ENCODE results near the gene CDA. TPM values are rescaled to one million over a fixed set of nuclear protein-coding genes. Genes with fewer than 3 reads are reported as not detected.

CDA gene
- total RNA-seq, 1 donor from 2014 or later: 2.1 TPM

DNA sequence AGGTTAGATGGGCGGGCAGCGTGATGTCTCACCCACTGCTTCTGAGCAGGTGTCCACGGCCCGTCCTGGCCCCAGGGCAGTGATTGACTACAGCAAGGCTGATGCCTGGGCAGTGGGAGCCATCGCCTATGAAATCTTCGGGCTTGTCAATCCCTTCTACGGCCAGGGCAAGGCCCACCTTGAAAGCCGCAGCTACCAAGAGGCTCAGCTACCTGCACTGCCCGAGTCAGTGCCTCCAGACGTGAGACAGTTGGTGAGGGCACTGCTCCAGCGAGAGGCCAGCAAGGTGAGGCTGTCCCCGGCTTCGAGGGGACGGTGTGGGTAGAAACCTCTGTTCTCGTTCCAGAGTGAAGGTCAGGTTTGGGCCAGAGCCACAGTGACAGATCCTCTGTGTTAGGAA, 60.0 kb downstream of the CDA start:
- DNase-seq: no peak

DNA sequence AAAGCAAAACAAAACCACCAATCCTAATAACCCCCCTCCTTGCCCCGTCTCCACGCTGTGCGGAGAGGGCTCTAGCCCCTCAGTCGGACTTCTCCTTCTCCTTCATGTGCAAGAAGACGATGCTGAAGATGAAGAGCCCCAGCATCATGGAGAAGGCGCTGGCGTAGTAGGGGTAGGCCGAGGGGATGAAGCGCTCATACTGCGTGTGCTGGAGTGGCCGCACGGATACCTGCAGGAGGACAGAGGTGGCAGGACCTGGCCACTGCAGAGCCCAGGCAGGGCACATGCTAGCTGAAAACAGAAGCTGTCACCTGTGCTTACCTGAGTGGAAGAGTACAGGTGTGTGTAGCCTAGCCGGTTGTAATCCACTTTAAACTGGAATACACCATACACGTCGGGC, 63.4 kb downstream of the CDA start:
- DNase-seq: no peak

DNA sequence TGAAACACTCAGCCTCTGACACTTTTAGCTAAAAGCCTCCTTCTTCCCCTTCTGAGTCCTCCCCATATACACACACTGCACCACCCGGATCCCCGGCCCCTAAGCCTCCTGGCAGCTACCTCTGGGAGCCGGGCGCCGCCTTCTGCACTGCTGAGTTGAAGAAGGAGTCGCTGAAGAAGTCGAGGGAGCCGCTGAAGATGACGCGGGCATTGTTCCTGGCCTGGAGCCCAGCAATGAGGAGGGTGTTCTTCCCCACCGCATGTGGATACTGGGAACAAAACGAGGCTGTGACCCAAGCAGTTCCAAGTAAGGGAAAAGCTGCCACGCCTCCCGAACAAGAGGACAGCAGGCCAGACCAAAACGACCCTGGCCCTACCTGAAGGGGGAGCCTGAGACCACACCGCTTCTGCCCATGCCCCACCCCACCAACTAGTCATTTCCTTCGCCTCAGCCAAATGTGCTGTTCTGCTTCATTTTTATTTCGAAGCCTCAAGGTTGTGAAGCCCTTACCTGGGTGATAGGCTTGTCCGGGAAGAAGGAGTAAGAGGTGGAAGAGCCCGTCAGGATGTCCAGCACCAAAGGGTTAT, 65.3 kb downstream of the CDA start:
- no peak for DNase-seq

DNA sequence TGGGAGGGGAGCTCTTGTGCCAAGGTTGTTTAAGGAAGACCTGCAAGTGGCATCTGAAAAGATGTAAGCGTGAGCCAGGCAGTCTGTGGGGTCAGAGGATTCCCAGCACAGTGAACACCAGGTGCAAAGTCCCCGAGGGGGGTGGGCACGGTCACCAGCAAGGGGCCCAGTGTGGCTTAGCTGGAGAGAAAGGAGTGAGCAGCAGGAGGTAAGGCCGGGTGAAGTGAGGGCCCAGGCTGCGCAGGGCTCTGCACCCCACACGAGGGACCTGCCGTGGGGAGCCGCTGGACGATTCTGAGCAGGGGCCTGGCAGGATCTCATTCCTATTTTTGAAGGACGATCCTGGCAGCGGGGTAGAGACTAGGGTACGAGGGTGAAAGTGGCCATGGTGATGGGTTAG, 68.1 kb downstream of the CDA start:
- DNase-seq: no peak

DNA sequence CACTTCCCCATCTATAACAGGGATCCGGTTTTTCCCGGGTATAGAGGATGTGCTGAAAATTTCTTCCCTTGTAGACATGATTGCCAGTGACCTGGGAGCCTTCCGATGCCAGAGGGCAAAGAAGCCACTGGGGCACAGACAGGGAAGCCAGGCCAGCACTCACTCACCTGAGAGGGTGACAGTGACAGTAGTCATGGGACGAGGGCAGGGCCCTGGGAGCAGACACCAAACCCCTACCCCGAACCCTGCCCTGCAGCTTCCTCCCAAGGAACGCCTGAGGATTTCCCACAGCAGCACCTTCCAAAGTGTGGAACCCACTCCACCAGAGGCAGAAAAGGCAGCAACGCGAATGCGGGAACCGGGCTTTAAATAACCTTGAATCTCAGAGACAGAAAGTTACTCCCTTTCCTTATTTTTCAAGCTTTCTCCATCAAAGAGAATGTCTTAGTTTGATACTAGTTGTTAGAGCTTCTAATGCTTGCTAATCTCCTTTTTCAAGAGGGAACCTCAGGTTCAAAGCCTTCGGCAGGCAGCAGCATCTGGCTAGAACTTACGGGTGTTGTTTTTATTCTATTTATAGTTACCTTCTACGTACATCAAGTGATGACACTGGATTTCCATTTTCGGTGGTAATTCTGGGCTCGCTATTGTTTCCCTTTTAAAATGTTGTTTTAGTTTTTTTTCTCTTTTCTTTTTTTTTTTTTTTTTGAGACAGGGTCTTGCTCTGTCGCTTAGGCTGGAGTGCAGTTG, 69.4 kb downstream of the CDA start:
- DNase-seq: no peak

DNA sequence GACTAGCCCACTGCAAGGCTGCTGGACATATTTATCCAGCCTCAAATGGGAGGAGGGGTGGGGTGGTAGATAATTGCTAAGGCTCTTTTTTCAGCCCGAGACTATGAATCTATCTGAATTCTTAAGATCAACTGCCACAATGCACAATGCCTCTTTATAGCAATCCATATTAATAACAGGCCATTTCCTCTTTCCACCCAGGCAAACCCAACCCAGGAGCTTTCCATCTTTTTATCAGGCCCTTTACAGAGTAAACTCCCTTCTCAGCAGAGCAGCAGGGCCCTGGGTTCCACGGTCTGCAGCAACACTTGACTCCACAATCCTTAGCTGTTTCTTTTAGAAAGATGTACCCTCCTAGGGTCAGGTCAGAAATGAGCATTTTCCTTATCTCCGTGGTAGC, 71.5 kb downstream of the CDA start:
- DNase-seq: no peak

DNA sequence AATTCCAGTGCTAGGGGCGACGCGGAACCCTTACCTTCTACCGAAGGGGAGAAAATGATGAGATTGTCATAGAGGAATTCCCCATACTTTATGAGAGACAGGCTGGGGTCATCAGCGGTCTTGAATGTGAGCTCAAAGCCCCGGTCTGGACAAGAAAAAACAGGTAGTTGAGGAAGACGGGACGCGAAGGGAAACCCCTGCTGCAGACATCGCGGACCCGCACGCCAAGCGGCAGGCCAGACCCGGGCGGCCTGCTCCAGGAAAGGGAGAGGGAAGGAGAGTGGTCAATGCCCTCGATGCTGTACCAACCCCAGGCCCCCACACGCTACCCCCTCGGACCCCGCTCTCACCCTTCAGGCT, 71.9 kb downstream of the CDA start:
- no peak for DNase-seq

DNA sequence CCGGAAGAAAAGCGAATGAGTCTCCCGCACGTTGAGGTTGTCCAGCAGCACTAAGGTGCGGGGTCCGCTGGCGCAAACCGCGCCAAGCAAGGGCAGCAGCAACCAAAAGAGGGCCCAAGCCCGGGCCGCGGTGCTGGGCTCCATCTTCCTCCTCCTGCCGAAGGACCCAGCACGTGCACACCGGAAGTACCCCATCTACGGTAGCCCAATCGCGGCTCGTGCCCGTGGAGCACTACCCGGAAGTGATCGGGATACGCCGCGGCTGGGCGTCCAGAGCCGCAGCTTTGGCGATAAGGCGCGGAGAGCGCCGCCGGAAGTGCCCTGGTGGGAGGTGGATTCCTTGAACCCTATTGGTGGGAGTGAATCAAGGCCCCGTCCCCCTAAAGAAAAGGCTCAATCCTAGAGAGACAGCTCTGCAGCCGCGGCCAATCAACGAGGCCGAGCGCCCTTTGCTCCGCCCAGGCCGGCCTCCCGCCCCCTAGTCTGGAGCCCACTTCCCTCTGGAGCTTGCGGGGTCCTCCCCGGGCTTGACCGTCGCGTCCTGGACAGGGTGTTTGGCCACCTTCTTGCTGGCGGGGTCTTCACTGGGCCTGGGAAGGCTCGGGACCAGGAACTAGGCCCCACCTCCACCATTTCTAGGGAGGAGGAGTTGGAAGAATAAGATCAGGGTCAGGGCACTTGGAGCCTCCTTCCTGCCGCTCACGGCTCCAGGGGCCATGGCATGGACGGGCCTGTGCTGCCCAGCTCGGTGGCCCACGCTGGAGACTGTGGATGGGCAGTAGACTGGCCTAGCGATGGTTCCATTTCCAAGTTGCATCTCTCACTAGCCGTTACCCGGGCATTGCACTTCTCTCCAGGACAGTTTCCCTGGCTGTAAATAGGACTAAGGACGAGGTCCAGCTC, 72.6 kb downstream of the CDA start, which contains the start of gene DDOST:
Gene DDOST, minus strand, starts transcription at position 163 of the 903 bp plus-strand sequence. Its CDS starts 19 bp downstream, at position 144.
- DNase-seq: peak; percentile 98

DNA sequence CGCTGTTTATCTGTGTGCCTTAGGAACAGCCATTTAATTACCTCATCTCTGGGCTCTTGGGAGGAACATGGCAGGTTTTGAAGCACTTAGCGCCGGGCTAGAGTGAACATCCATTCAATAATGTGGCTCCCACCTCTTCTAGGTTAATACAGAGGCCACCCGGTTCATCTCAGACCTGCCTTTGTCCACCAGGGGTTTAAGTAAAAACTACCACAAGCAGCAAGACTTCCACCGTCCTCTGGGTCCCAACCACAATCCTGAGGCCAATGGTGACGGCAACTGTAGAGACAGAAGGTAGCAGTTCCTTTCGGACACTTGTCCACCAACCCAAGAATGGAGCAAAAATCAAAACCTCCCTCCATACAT, 73.2 kb downstream of the CDA start:
- DNase-seq: no peak

DNA sequence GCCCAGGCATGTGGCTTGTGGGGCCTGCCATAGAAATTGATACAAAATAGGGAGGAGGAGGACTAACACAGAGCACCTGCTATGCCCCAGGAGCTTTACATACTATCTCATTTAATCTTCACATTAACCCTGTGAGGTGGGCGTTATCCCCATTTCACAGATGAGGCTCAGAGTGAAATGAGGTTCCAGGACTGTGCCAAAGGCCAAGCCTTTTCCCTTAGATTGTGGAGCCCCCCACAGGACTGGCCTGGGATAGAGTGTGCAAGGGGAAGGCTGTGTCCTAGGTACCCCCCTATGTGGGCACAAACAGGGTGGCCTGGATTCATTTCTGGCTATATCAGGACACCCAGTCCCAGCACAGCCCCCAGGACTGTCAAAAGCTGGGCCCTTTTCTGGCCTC, 74.5 kb downstream of the CDA start:
- DNase-seq: no peak

DNA sequence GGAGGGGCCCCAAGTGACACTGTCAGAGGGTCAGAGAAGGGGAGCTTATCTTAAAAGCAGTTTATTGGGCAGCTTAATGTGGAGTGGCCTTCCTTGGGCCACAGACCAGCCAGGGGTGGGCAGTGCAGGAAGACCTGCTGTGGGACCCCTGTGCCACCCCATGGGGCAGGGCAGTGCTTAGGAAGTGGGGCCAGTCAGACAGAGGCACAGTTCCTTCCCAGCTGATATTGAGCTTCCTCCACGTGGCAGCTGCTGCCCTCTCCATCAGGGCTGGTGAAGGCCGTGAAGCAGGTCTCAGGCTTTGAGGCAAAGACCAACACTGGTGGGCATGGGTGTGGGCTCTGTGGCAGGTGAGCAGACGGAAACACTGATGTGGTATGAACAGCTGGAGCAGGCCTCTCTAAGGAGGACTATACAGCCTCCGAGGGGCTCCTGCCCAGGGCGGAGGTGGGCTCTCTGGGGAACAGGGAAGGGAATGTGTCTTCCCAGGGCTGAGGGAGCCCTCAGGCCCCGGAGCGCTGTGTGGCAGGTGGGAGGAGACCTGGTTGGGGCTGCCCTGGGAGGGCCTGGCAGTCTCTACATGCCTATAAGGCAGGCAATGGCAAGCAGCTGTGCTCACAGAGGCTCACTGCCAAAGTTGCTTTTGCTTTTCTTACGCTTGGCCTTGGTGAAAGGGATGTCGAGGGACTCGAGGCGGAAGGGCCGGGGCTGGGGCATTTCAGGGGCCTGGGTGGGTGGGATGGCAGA, 75.2 kb downstream of the CDA start:
- no peak for DNase-seq

DNA sequence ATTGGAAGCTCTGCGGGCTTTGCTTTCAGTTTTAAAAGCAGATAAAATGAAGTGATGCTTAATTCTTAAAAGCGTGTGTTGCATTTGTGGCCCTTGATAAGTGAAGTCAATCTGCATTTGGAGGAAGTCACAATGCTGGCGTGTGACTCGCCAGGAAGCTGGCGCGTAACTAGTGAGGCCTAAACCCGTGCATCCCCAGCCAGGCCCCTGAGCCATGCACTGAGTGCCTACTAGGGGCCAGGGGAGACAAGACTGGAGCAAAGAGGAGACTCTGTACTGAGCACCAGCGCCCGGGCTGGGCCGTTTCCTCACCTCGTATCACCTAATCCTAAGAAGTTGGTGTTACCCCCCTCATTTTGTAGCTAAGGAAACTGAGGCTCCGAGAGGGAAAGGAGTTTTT, 76.8 kb downstream of the CDA start:
- DNase-seq: no peak

DNA sequence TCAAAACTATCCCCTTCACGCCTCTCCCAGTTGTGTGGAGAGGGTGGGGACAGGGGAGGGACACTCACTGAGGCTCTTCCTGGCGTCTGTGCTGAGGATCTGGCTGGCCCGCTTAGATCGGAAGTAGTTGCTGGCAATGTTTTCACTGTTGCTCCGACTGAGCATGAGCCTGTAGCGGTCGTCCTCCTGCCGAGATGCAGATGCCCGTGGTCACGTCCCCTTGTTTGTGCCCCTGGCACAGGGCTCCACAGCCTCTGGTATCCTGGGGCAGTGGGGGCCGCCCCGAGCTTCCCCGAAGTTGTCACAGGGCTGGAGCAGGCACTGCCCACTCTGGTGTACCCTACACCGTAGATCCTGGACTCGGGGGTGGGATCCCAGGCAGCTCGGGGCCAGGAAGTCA, 77.2 kb downstream of the CDA start:
- no peak for DNase-seq

DNA sequence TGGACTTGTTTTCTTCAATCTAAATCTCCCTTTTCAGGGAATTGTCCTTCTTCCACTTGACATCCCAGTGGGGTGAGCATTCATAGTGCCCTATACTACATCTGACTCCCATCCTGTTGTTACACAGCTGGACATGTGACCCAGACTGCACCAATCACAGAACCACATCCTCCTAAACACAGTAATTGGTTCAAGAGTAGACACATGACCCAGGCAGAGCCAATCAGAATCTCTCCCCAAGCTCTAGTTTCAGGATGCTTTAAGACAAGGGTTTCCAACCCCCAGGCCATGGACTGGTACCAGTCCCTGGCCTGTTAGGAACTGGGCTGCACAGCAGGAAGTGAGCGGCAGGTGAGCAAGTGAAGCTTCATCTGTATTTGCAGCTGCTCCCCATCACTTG, 77.9 kb downstream of the CDA start:
- no peak for DNase-seq

Other genes starting within 250 kb of the CDA start
- gene CAMK2N1, start 102.9 kb upstream of the CDA start, total RNA-seq: 9.0 TPM
- 14.0 TPM for gene MUL1, start 80.9 kb upstream of the CDA start, total RNA-seq
- 0.79 TPM for gene FAM43B, start 36.5 kb upstream of the CDA start, total RNA-seq
- gene PINK1, start 44.4 kb downstream of the CDA start, total RNA-seq: 33.5 TPM
- 99.2 TPM for gene DDOST, start 72.3 kb downstream of the CDA start, total RNA-seq
- gene KIF17, start 128.9 kb downstream of the CDA start, total RNA-seq: 2.5 TPM
- gene SH2D5, start 143.6 kb downstream of the CDA start, total RNA-seq: 0.30 TPM
- gene HP1BP3, start 198.2 kb downstream of the CDA start, total RNA-seq: 251 TPM

All from skin of body (tissue), 2 donors.